ENCODE data around the gene AEBP1.

Gene AEBP1

DNA sequence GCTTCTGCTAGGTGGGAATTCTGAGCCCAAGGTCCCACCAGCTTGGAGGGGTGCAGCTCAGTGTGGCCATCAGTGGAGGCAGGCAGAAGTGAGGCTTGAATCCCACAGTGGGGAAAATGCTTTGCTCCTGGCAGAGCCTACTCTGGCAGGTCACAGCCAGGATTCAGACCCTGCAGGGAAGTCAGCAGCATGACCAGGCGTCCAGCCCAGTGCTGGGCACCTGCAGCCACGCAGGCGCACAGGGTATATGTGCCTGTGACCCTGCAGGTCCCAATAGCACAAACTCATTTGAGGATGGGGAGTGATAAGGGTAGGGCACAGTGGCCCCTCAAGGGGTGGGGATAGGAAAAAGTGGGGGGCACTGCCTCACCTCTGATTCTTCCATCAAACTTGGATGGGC lies 8.4 kb upstream of the AEBP1 start:
- Histone ChIP-seq H3K9ac (ENCODE audit: low read length) (no peak overlapping the region), H3K23ac (ENCODE audit: low read length) (no peak overlapping the region), H4K5ac (ENCODE audit: low read length) (no peak overlapping the region), H2BK120ac (ENCODE audit: low read depth, low read length) (no peak overlapping the region), H3K79me2 (ENCODE audit: control insufficient read depth, insufficient read depth, low read length) (no peaks in the 10 kb centered on the region), H3K18ac (ENCODE audit: low read length) (no peak overlapping the region), H2AK5ac (ENCODE audit: low read length) (no peak overlapping the region), H2BK15ac (replicated peaks; ENCODE audit: low read depth) (no peak overlapping the region), H3K79me1 (ENCODE audit: low read length) (no peaks in the 10 kb centered on the region), H4K8ac (ENCODE audit: low read depth, low read length) (no peak overlapping the region), H2BK5ac (ENCODE audit: low read length) (no peak overlapping the region), H3K4me3 (ENCODE audit: low read length) (no peak overlapping the region), H3K4ac (ENCODE audit: low read depth, low read length) (no peak overlapping the region), H3K4me1 (ENCODE audit: control insufficient read depth, low read depth, low read length) (no peaks in the 10 kb centered on the region), H3K36me3 (ENCODE audit: control insufficient read depth, insufficient read depth, low read length) (no peaks in the 10 kb centered on the region), H3K27ac (ENCODE audit: low read depth, low read length) (no peak overlapping the region), H3K4me2 (ENCODE audit: low read length) (no peak overlapping the region), H3K56ac (ENCODE audit: low read length) (no peak overlapping the region), H3K27me3 (ENCODE audit: insufficient read depth, low read length, poor library complexity) (no peaks in the 10 kb centered on the region)
- DNase-seq, result no peak
- no CpG with 5 or more reads among the region's 3 CpGs for WGBS (ENCODE audit: extremely low coverage, insufficient coverage, low lambda C conversion rate)

DNA sequence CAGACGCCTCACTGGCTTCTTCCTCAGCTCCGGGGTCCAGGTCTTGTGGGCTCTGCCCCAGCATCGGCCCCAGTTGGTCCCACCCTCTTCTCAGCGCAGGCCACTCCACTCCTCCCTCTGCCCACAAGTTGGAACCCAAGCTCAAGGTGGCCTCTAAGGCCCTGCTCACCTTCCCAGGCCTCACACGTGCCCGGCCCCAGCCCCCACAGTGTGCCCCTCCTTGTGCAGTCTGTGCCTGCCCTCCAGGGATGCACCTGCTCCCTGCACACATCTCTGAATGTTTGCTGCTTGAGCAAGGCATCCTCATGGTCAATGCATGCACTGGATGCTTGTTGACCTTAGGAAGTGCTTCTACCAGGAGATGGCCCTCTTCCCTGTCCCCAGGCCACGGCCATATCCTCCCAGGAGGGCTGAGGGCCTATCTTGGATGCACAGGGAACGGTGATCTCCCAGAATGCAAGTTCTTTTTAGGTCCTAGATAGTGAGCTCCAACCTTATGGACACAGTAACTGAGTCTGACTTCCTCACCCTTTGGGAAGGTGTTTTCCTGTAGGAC lies 7.7 kb upstream of the AEBP1 start:
- H3K9ac ChIP-seq (ENCODE audit: low read length), result no peak overlapping the region
- H3K23ac ChIP-seq (ENCODE audit: low read length), result no peak overlapping the region
- no peak overlapping the region for H3K4me3 ChIP-seq (ENCODE audit: low read length)
- H3K36me3 ChIP-seq (ENCODE audit: control insufficient read depth, insufficient read depth, low read length), result no peaks in the 10 kb centered on the region
- H3K27me3 ChIP-seq (ENCODE audit: insufficient read depth, low read length, poor library complexity), result no peaks in the 10 kb centered on the region
- H4K5ac ChIP-seq (ENCODE audit: low read length), result no peak overlapping the region
- WGBS (ENCODE audit: extremely low coverage, insufficient coverage, low lambda C conversion rate), result no CpG with 5 or more reads among the region's 8 CpGs
- no peak overlapping the region for H2BK120ac ChIP-seq (ENCODE audit: low read depth, low read length)
- DNase-seq, result no peak
- H3K4ac ChIP-seq (ENCODE audit: low read depth, low read length), result no peak overlapping the region
- H2BK15ac ChIP-seq (replicated peaks; ENCODE audit: low read depth), result no peak overlapping the region
- no peaks in the 10 kb centered on the region for H3K79me1 ChIP-seq (ENCODE audit: low read length)
- H3K56ac ChIP-seq (ENCODE audit: low read length), result no peak overlapping the region
- no peak overlapping the region for H2AK5ac ChIP-seq (ENCODE audit: low read length)
- no peaks in the 10 kb centered on the region for H3K79me2 ChIP-seq (ENCODE audit: control insufficient read depth, insufficient read depth, low read length)
- no peak overlapping the region for H3K18ac ChIP-seq (ENCODE audit: low read length)
- H3K4me1 ChIP-seq (ENCODE audit: control insufficient read depth, low read depth, low read length), result no peaks in the 10 kb centered on the region
- no peak overlapping the region for H2BK5ac ChIP-seq (ENCODE audit: low read length)
- no peak overlapping the region for H3K27ac ChIP-seq (ENCODE audit: low read depth, low read length)
- H4K8ac ChIP-seq (ENCODE audit: low read depth, low read length), result no peak overlapping the region
- no peak overlapping the region for H3K4me2 ChIP-seq (ENCODE audit: low read length)

DNA sequence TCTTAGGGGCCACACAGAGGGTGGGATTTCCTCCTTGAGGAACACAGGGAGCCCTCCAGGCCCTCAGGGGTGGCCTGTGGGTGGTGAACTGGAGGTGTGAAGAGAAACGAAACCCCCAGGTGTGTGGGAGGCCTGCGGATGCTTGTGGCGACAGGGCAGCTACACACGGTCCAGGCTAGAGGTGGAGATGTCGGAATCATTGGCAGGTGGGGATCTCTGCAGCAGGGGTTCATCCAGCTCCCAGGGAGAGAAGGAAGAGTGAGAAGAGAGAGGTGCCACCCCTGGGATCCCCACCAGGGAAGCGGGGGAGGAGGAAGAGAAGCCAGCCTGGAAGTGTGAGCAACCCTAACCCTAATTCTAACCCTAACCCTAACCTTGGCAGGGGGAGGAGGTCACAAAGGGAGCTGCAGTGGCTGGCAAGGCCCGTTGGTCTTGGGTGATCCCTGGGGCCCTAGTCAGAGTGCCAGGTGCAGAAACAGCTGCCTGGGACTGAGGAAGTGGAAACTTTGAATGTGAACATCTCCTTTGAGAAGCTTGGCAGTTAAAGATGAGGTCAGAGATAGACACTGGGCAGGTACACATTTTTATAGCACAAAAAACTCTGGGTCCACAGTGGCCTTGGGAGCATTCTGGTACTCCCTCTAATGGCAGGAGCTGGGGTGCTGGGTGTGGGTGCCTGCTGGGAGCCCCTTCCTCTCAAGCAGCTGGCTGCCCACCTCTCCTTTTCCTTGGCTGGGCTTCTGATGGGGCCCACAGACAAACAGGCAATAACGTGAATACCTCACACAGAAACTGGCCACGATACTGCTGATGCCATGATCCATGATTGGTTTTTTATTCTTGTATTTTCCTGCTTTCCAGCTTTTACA lies 6.8 kb upstream of the AEBP1 start:
- Histone ChIP-seq H3K23ac (ENCODE audit: low read length) (no peak overlapping the region), H2AK5ac (ENCODE audit: low read length) (no peak overlapping the region), H3K27ac (ENCODE audit: low read depth, low read length) (no peak overlapping the region), H3K79me1 (ENCODE audit: low read length) (no peaks in the 10 kb centered on the region), H3K79me2 (ENCODE audit: control insufficient read depth, insufficient read depth, low read length) (no peaks in the 10 kb centered on the region), H3K18ac (ENCODE audit: low read length) (no peak overlapping the region), H4K5ac (ENCODE audit: low read length) (no peak overlapping the region), H3K9ac (ENCODE audit: low read length) (no peak overlapping the region), H3K4me1 (ENCODE audit: control insufficient read depth, low read depth, low read length) (no peaks in the 10 kb centered on the region), H3K4me2 (ENCODE audit: low read length) (no peak overlapping the region), H3K56ac (ENCODE audit: low read length) (no peak overlapping the region), H3K36me3 (ENCODE audit: control insufficient read depth, insufficient read depth, low read length) (no peaks in the 10 kb centered on the region), H3K4me3 (ENCODE audit: low read length) (no peak overlapping the region), H4K8ac (ENCODE audit: low read depth, low read length) (no peak overlapping the region), H2BK120ac (ENCODE audit: low read depth, low read length) (no peak overlapping the region), H2BK5ac (ENCODE audit: low read length) (no peak overlapping the region), H3K4ac (ENCODE audit: low read depth, low read length) (no peak overlapping the region), H3K27me3 (ENCODE audit: insufficient read depth, low read length, poor library complexity) (no peaks in the 10 kb centered on the region), H2BK15ac (replicated peaks; ENCODE audit: low read depth) (no peak overlapping the region)
- no CpG with 5 or more reads among the region's 9 CpGs for WGBS (ENCODE audit: extremely low coverage, insufficient coverage, low lambda C conversion rate)
- no peak for DNase-seq

DNA sequence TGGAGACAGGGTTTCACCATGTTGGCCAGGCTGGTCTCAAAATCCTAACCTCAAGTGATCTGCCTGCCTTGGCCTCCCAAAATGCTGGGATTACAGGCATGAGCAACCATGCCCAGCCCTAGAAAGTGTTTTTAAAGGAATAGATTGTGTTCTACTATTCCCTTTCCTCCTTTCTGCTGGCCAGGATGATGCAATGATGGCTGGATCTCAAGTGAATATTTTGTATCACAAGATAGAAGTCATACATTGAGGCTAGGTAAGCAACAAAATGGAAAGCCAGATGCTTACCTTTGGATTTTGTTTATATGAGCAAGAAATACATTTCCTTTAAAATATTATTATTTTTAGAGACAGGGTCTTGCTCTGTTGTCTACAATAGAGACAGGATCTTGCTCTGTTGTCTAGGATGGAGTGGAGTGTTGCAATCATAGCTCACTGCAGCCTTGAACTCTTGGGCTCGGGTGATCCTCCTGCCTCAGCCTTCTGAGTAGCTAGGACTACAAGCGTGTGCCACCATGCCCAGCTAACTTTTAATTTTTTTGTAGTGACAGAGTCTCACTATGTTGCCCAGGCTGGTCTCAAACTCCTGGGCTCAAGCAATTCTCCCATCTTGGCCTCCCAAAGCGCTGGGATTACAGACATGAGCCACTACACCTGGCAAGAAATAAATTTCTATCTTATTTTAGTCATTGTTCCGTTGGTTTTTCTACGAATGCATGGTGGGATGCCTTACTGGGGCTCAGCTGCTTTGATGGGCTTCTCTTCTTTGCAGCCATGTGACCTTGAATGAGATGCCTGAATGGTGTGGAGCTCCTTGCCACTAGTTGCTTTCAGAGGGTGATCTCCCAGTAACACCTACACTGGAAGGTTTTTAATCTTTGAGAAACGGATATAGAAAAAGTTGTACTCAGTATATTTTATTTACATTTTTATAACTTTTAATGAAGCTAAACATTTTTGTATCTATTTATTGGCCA lies 5.8 kb upstream of the AEBP1 start:
- Histone ChIP-seq H3K18ac (ENCODE audit: low read length) (no peak overlapping the region), H2BK15ac (replicated peaks; ENCODE audit: low read depth) (no peak overlapping the region), H3K79me1 (ENCODE audit: low read length) (no peaks in the 10 kb centered on the region), H3K79me2 (ENCODE audit: control insufficient read depth, insufficient read depth, low read length) (no peaks in the 10 kb centered on the region), H4K8ac (ENCODE audit: low read depth, low read length) (no peak overlapping the region), H3K27me3 (ENCODE audit: insufficient read depth, low read length, poor library complexity) (no peaks in the 10 kb centered on the region), H3K23ac (ENCODE audit: low read length) (no peak overlapping the region), H3K36me3 (ENCODE audit: control insufficient read depth, insufficient read depth, low read length) (no peaks in the 10 kb centered on the region), H3K56ac (ENCODE audit: low read length) (no peak overlapping the region), H3K4me1 (ENCODE audit: control insufficient read depth, low read depth, low read length) (no peaks in the 10 kb centered on the region), H3K9ac (ENCODE audit: low read length) (no peak overlapping the region), H4K5ac (ENCODE audit: low read length) (no peak overlapping the region), H3K4me2 (ENCODE audit: low read length) (no peak overlapping the region), H2BK5ac (ENCODE audit: low read length) (no peak overlapping the region), H3K27ac (ENCODE audit: low read depth, low read length) (no peak overlapping the region), H2BK120ac (ENCODE audit: low read depth, low read length) (no peak overlapping the region), H3K4ac (ENCODE audit: low read depth, low read length) (no peak overlapping the region), H2AK5ac (ENCODE audit: low read length) (no peak overlapping the region), H3K4me3 (ENCODE audit: low read length) (no peak overlapping the region)
- DNase-seq, result no peak
- WGBS (ENCODE audit: extremely low coverage, insufficient coverage, low lambda C conversion rate), result no CpG with 5 or more reads among the region's 6 CpGs

DNA sequence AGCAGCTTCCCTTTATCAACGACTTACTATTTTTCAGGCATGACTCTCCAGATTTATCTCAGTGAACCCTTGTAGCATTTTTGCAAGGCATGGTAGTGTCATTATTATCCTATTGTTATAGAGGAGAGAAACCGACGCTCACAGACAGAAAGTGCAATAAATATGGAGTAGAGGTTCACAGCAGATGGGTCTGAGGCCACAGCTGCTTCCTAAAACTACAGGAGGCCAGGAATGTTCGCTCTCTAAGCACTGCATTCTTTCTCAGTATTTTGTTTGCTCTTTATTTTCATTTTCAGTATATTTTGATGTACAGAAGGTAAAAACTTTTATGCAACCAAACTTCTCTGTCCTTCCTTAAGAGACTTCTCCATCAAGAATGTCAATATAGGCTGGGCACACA lies 4.5 kb upstream of the AEBP1 start:
- no peak overlapping the region for H2BK5ac ChIP-seq (ENCODE audit: low read length)
- no peak overlapping the region for H2BK120ac ChIP-seq (ENCODE audit: low read depth, low read length)
- no peak overlapping the region for H3K9ac ChIP-seq (ENCODE audit: low read length)
- no peaks in the 10 kb centered on the region for H3K4me1 ChIP-seq (ENCODE audit: control insufficient read depth, low read depth, low read length)
- no peaks in the 10 kb centered on the region for H3K79me1 ChIP-seq (ENCODE audit: low read length)
- H4K5ac ChIP-seq (ENCODE audit: low read length), result no peak overlapping the region
- no peak overlapping the region for H2AK5ac ChIP-seq (ENCODE audit: low read length)
- H4K8ac ChIP-seq (ENCODE audit: low read depth, low read length), result no peak overlapping the region
- H3K23ac ChIP-seq (ENCODE audit: low read length), result no peak overlapping the region
- DNase-seq, result no peak
- H3K18ac ChIP-seq (ENCODE audit: low read length), result no peak overlapping the region
- H3K79me2 ChIP-seq (ENCODE audit: control insufficient read depth, insufficient read depth, low read length), result no peaks in the 10 kb centered on the region
- no peaks in the 10 kb centered on the region for H3K36me3 ChIP-seq (ENCODE audit: control insufficient read depth, insufficient read depth, low read length)
- no peak overlapping the region for H3K56ac ChIP-seq (ENCODE audit: low read length)
- WGBS (ENCODE audit: extremely low coverage, insufficient coverage, low lambda C conversion rate), result no CpG with 5 or more reads among the region's 4 CpGs
- no peak overlapping the region for H3K27ac ChIP-seq (ENCODE audit: low read depth, low read length)
- H3K4ac ChIP-seq (ENCODE audit: low read depth, low read length), result no peak overlapping the region
- no peak overlapping the region for H3K4me3 ChIP-seq (ENCODE audit: low read length)
- no peak overlapping the region for H2BK15ac ChIP-seq (replicated peaks; ENCODE audit: low read depth)
- no peaks in the 10 kb centered on the region for H3K27me3 ChIP-seq (ENCODE audit: insufficient read depth, low read length, poor library complexity)
- no peak overlapping the region for H3K4me2 ChIP-seq (ENCODE audit: low read length)

Measured in mesendoderm (in vitro differentiated cells).